Fibroblast of villous mesenchyme (primary cell): ENCODE measurements around the gene BMPER. TPM values are rescaled to one million over a fixed set of nuclear protein-coding genes. Genes with fewer than 3 reads are reported as not detected.

Source experiments
- DNase-seq: peaks from one replicate; pipeline ENCODE4 v3.0.0-alpha.2; 2010; ENCODE audit warnings: low read depth
- H3K4me3 ChIP-seq: 2 replicates; pipeline ENCODE4 v1.5.1; 2011; ENCODE audit warnings: low read depth, mild to moderate bottlenecking, low read length
- total RNA-seq: library from RNA; depleted of rRNA; stranded (reverse); fragments of >200 nt; gene quantifications from 2 replicates; pipeline ENCODE4 v1.2.3, GENCODE V29; 2012
- TF ChIP-seq, protein P1 (sequence below): IDR thresholded peaks from 2 replicates; pipeline ENCODE4 v1.5.1; 2012; ENCODE audit warnings: low read depth, mild to moderate bottlenecking, low read length; ENCODE audit not compliant: insufficient read depth

Gene BMPER
- total RNA-seq, 1 donor = 7.8 TPM

DNA sequence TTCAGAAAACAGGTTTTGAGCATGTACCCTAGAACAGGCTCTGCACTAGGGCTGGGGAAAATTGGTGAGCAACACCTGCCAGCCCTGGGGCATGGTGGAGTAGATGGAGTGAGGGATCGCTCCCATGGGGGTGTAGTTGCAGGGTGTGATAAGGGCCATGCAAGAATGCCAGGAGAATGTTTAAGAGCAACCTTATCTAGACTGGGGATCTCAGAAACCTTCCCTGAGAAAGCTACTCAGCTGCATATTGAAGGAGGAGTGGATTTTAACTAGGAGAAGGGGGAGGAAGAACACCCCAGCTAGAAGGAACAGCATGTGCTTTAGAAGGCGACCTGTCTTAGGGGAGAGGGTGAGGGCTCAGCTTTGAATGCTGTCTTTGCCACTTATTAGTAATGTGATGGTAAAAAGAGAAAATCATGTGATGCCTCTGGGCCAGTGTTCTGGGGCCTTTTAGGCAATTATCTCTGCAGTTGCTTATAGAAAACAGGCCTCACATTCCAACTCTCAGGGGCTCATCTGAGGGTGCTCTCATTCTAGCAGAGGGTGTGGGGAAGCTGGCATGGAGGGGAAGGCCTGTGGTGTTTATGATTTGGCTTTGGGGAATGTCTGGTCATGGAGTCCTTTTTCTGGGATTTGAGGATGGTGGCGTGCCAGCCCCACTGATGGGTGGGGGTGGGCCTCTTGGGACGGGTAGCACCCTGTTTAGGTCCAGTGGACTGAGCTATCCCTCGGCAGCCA lies 225.4 kb downstream of the BMPER start:
- DNase-seq = peak; percentile 48
- TF ChIP-seq, protein P1, sequence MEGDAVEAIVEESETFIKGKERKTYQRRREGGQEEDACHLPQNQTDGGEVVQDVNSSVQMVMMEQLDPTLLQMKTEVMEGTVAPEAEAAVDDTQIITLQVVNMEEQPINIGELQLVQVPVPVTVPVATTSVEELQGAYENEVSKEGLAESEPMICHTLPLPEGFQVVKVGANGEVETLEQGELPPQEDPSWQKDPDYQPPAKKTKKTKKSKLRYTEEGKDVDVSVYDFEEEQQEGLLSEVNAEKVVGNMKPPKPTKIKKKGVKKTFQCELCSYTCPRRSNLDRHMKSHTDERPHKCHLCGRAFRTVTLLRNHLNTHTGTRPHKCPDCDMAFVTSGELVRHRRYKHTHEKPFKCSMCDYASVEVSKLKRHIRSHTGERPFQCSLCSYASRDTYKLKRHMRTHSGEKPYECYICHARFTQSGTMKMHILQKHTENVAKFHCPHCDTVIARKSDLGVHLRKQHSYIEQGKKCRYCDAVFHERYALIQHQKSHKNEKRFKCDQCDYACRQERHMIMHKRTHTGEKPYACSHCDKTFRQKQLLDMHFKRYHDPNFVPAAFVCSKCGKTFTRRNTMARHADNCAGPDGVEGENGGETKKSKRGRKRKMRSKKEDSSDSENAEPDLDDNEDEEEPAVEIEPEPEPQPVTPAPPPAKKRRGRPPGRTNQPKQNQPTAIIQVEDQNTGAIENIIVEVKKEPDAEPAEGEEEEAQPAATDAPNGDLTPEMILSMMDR = no peak
- no peak overlapping the region for H3K4me3 ChIP-seq

DNA sequence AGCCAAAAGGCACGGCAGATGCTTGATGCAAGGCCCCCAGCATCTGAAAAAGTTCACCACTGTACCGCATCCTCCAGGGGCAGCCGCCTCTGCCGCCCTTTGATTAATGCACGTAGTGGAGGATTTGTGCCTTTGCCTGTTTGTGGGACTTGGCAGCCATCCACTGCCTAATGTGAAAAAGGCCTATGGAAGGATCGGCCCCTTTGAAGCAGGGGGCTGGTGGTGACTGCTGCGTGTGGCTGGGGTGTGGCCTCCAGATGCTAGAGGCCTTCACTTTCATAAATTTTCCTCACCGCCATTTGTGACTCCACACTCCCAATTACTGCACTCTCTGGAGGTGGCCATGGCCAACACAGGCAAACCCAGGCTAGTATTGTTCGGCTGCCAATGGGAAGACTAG lies 226.0 kb downstream of the BMPER start:
- no peak for DNase-seq
- TF ChIP-seq, protein P1 = no peak

DNA sequence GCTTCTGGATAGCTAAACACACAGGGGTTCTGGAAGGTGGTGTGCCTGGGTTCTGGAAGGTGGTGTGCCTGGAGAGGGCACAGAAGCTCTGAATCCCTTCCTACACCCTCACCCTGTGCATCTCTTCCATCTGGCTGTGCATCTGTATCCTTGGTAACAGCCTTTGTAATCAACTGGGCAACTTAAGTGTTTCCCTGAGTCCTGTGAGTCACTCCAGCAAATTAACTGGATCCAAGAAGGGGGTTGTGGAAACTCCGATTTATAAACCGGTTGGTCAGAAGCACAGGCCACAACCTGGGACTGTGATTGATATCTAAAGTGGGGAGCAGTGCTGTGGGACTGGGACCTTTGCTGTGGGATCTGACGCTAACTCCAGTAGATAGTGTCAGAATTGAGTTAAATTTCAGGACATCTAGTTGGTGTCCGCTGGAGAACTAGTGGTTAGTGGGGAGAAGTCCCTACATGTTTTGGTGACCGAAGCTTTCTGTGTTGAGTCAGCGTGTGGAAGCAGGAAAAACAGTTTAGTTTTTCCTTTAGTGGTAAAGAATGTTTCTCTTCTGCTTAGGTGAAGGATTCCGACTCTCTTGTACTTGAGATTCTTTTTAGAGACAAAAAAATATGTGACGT lies 228.1 kb downstream of the BMPER start:
- no peak overlapping the region for H3K4me3 ChIP-seq
- DNase-seq = peak; percentile 50
- TF ChIP-seq, protein P1 = no peak

More for the DNA sequence above, 226.0 kb downstream of the BMPER start:
- no peak overlapping the region for H3K4me3 ChIP-seq

DNA sequence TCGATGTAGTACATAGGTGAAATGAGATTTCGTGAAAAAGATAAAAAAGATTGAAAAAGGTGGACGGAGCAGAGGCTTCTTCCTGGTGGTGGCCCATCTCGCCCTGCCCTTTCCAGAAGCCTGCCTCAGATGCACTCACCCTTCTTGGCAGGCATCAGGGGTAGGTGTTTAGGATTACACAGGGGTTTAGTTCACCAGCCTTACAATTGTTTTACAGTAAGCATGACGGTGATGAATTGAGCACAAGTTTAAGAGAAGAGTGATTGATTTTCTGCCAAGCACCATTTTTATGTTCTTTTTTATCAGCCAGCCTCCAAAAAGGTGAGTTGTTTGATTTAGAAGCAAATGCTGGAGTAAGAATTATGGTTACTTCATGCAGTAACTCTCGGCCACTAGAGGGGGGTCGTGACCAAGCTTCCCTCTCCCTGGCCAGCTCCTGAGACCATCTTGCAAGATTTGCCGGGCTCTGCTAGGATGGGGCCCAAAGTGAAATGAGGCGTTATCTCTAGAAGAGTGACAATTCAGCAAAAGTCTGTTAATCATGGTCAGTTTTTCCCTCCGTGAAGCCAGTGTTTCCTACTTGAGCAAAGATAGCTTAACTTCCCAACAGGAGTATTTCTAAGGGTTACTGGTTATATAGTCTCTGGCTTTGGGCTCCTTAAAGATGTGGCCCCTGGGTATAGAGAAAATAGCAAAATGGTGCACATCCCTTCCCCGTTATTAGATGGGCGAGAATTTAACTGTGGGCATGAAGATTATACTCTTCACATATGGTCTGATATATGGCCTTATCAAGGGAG lies 228.8 kb downstream of the BMPER start:
- DNase-seq = peak; percentile 79
- H3K4me3 ChIP-seq = no peak overlapping the region
- TF ChIP-seq, protein P1 = peak; percentile 91

DNA sequence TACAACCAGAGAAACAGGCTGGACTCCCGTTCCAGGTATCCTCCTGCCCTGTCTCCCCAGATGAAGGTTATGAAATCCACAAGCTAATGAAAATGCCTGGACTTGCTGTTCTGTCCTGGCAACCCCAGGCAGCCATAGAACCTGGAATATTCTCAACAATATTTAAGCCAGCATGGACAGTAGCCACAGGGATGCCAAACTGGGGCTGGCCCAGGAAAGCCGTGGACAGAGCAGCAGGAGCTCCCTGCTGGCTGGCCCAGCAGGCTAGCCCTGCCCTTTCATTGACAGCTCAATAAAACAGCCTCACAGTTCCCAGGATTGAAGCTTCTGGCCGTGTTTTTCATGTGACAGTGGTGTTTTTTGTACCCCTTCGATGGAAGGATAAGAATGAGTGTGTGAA lies 230.6 kb downstream of the BMPER start:
- no peak for DNase-seq
- no peak overlapping the region for H3K4me3 ChIP-seq
- TF ChIP-seq, protein P1 = no peak

DNA sequence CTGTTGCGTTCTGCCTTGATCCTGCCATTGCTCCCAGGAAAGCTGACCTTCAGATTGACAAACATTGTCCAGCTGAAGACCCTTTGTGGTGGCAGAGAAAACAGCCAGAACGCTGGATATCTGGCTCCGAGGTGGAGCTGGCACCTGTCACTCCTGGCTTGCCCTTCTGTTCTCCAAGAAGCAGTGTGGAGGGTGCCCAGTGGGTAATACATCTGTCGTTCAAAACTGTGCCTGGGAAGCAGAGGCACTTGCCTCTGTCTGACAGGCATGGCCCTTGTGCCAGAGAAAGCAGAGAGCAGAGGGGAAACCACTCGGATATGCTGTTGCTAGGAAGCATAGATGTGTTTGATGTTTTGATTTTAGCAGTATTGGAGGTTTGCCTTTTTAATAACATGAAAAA lies 231.4 kb downstream of the BMPER start:
- DNase-seq = no peak
- TF ChIP-seq, protein P1 = no peak
- no peak overlapping the region for H3K4me3 ChIP-seq
